ENCODE measurements around the gene C6orf62.
"Not testable (repeated sequence)": the region's sequence is repeated elsewhere in the genome, so short reads cannot be mapped to it uniquely, and the experiment has no call there.

C6orf62 gene

DNA sequence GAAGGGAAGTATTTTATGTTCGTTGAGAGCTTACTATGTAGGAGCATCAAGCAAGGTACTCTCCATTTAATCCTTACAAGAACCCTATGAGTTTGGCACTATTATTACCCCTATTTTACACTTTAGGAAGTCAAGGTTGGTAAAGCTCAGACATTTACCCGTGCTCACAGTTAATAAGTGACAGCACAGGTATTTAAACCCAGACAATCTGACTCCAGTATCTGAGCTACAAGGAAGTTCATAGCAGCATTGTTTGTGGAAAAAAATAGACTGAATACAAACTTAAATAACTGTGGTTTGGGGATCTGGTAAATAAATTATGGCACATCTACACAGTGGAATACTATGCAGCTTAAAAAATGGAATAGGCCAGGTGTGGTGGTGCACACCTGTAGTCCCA is 34.6 kb upstream of the C6orf62 start:
- TF ChIP-seq, protein P1, sequence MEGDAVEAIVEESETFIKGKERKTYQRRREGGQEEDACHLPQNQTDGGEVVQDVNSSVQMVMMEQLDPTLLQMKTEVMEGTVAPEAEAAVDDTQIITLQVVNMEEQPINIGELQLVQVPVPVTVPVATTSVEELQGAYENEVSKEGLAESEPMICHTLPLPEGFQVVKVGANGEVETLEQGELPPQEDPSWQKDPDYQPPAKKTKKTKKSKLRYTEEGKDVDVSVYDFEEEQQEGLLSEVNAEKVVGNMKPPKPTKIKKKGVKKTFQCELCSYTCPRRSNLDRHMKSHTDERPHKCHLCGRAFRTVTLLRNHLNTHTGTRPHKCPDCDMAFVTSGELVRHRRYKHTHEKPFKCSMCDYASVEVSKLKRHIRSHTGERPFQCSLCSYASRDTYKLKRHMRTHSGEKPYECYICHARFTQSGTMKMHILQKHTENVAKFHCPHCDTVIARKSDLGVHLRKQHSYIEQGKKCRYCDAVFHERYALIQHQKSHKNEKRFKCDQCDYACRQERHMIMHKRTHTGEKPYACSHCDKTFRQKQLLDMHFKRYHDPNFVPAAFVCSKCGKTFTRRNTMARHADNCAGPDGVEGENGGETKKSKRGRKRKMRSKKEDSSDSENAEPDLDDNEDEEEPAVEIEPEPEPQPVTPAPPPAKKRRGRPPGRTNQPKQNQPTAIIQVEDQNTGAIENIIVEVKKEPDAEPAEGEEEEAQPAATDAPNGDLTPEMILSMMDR (IDR thresholded peaks at IDR 0.05; ENCODE audit: insufficient read depth, low read length, missing control alignments): no peak
- ChIA-PET CTCF (interaction anchor here (1.1 to 1.3 kb wide), 3 partner anchors 170 to 173 kb away, joined by 3 to 5 read pairs (median 4); no protein-coding TSS in a partner anchor), POLR2A (interaction anchor here (1.6 kb wide), 1 partner anchor 10 kb away, joined by 3 read pairs; no protein-coding TSS in a partner anchor)
- DNase-seq (ENCODE audit: low read depth, low spot score): no peak
- no peak overlapping the region for H3K4me3 ChIP-seq (ENCODE audit: low read depth, low read length)

DNA sequence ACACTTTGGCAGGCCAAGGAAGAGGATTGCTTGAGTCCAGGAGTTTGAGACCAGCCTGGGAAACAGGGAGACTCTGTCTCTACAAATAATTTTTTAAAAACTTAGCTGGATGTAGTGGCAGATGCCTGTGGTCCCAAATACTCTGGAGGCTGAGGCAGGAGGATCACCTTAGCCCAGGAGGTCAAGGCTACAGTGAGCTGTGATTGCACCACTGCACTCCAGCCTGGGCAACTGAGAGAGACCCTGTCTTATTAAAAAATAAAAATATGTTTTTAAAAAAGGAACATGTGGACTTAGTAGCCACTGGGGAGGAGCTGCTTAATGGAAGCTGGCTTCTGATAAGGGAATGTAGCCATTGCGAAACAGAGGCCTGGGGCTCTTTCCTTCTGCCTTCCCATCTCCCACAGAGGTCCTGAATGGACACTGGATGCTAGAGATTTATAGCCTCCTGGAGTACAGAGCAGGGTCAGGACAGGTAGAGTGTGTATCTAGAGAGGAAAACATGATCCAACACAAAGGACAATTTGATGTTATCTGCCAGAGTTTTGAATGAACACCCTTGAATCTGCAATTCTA is 34.1 kb upstream of the C6orf62 start:
- no peak for DNase-seq (ENCODE audit: low read depth, low spot score)

DNA sequence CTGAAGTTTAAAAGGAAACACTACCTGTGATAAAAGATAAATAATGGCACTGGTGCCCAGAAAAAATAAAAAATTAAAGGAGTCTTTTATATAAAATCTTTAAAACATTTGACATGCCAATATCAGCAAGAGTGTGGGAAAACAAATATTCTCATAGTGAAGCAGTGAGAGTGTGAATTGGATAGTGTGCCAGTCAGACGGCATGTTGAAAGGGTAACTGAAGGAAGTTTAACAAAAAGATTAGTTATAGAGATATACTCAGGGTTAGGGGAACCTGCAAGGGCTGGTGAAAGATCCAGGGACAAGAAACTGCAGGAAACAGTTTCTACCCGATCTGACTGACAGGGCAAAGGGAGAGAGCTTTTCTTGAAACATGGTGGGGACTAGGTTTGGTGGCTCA is 33.5 kb upstream of the C6orf62 start:
- ChIA-PET CTCF (interaction anchor here (1.3 kb wide), 2 partner anchors 169 to 172 kb away, joined by 3 to 4 read pairs; no protein-coding TSS in a partner anchor), POLR2A (no interaction called here)
- H3K4me3 ChIP-seq (ENCODE audit: low read depth, low read length): no peak overlapping the region
- no peak for DNase-seq (ENCODE audit: low read depth, low spot score)
- TF ChIP-seq, protein P1 (IDR thresholded peaks at IDR 0.05; ENCODE audit: insufficient read depth, low read length, missing control alignments): no peak

More for the DNA sequence above, 34.1 kb upstream of the C6orf62 start:
- TF ChIP-seq, protein P1 (IDR thresholded peaks at IDR 0.05; ENCODE audit: insufficient read depth, low read length, missing control alignments): no peak
- POLR2A ChIA-PET: no interaction called here
- CTCF ChIA-PET: interaction anchor here (1.3 kb wide), 2 partner anchors 169 to 172 kb away, joined by 3 to 4 read pairs; no protein-coding TSS in a partner anchor
- H3K4me3 ChIP-seq (ENCODE audit: low read depth, low read length): no peak overlapping the region

DNA sequence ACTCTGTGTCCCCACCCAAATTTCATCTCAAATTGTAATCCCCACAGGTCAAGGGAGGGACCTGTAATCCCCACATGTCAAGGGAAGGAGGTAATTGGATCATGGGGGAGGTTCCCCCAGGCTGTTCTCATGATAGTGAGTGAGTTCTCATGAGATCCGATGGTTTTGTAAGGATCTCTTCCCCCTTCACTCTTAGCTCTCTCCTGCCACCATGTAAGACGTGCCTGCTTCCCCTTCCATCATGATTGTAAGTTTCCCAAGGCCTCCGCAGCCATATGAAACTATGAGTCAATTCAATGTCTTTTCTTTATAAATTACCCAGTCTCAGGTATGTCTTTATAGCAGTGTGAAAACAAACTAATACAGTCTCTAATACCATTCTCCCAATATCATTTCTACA is 31.9 kb upstream of the C6orf62 start:
- DNase-seq (ENCODE audit: low read depth, low spot score); H3K4me3 ChIP-seq (ENCODE audit: low read depth, low read length); CTCF ChIA-PET; POLR2A ChIA-PET: not testable (repeated sequence)

DNA sequence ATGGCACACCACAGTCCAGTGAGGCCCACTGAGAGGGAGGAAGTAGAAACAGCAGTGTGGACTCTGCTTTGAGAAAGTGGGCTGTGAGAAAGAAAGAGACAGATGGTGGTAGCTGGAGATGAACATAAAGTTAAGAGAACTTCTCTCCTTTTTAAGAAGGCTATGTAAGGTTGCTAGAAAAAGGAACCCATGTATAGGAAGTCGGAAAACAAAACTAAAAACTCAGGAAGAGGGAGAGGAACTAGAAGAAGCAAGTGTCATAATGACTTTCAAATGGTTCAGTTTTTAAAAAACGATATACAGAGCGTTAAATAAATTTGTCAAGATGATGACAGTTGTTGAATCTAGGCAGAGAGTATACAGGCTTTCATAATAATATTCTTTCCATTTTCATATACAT is 30.3 kb upstream of the C6orf62 start:
- no peak for DNase-seq (ENCODE audit: low read depth, low spot score)
- ChIA-PET CTCF (no interaction called here), POLR2A (no interaction called here)
- TF ChIP-seq, protein P1 (IDR thresholded peaks at IDR 0.05; ENCODE audit: insufficient read depth, low read length, missing control alignments): no peak
- no peak overlapping the region for H3K4me3 ChIP-seq (ENCODE audit: low read depth, low read length)

DNA sequence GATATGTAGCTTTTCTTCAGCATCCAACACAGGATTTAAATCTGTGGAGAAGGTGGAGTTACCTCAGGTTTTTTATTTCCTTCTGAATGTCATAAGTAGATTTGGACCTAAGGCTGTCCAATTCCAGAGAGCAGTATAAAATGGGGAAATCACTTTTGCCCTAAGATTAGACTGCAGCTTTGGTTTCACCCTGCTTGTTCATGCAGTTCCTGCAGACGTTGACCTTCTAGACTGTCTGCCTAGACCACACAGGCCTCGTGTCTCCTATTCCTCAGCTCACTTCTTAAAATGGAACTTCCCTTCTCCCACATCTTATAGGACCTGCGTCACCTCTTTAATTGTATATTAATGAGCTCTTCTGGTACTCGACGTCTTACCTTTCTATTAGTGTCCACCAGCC is 26.0 kb upstream of the C6orf62 start:
- DNase-seq (ENCODE audit: low read depth, low spot score): no peak
- TF ChIP-seq, protein P1 (IDR thresholded peaks at IDR 0.05; ENCODE audit: insufficient read depth, low read length, missing control alignments): no peak
- no peak overlapping the region for H3K4me3 ChIP-seq (ENCODE audit: low read depth, low read length)
- CTCF ChIA-PET: interaction anchor here (1.0 kb wide), 1 partner anchor 326 kb away, joined by 3 read pairs; no protein-coding TSS in a partner anchor
- POLR2A ChIA-PET: interaction anchor here (0.9 kb wide), 1 partner anchor 31 kb away, joined by 3 read pairs; no protein-coding TSS in a partner anchor

DNA sequence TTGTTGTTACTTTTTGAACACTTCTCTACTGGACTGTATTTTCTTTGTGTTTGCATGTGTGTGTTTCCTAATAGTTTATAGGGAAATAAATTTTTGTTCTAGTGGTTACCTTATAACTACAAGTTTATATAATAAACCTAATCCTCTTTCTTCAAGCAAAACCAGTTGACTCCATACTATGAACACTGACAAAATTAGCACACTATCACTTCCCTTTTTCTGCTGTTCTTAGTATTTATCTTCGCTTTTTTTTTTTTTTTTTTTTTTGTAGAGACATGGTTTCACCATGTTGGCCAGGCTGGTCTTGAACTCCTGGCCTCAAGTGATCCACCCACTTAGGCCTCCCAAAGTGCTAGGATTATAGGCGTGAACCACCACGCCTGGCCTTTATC is 25.0 kb upstream of the C6orf62 start:
- ChIA-PET CTCF (no interaction called here), POLR2A (interaction anchor here (1.4 kb wide), 1 partner anchor 22 kb away, joined by 13 read pairs; no protein-coding TSS in a partner anchor)
- no peak overlapping the region for H3K4me3 ChIP-seq (ENCODE audit: low read depth, low read length)
- no peak for DNase-seq (ENCODE audit: low read depth, low spot score)
- TF ChIP-seq, protein P1 (IDR thresholded peaks at IDR 0.05; ENCODE audit: insufficient read depth, low read length, missing control alignments): no peak

Data from AG04449 (cell line).